ENCODE results near the gene CBX1. TPM values are rescaled to one million over a fixed set of nuclear protein-coding genes. Genes with fewer than 3 reads are reported as not detected.

CBX1 gene
- total and polyA plus RNA-seq, 2 of the 13 experiments (the other 11 are each of a cell fraction or from before 2014, with no cell fraction given) = 17.8 to 108 TPM

DNA sequence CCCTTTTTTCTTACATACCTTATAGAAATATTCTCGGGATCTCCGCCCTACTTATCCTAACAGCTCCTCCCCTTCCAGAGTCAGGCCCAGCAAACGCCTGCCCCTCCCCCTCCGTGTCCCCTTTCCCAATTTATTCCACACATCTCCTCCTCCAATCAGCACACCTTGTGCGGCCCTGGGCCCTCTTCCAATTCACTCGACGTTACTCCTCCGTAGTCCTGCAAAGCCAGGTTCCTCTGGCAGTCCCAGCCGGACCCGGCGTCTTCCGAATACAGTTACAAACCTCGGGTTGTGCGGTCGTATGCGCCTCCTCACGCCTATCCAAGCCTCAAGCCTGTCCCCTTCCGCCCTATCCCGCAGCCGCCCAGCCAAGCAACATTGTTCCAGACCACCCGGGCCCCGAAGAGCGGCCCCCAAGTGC is 677 bp downstream of the CBX1 start (continued):
- TF ChIP-seq, protein P1, sequence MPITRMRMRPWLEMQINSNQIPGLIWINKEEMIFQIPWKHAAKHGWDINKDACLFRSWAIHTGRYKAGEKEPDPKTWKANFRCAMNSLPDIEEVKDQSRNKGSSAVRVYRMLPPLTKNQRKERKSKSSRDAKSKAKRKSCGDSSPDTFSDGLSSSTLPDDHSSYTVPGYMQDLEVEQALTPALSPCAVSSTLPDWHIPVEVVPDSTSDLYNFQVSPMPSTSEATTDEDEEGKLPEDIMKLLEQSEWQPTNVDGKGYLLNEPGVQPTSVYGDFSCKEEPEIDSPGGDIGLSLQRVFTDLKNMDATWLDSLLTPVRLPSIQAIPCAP (CRISPR knock-in tag; IDR thresholded peaks at IDR 0.05; ENCODE audit: low read depth) = no peak
- TF ChIP-seq, protein P2, sequence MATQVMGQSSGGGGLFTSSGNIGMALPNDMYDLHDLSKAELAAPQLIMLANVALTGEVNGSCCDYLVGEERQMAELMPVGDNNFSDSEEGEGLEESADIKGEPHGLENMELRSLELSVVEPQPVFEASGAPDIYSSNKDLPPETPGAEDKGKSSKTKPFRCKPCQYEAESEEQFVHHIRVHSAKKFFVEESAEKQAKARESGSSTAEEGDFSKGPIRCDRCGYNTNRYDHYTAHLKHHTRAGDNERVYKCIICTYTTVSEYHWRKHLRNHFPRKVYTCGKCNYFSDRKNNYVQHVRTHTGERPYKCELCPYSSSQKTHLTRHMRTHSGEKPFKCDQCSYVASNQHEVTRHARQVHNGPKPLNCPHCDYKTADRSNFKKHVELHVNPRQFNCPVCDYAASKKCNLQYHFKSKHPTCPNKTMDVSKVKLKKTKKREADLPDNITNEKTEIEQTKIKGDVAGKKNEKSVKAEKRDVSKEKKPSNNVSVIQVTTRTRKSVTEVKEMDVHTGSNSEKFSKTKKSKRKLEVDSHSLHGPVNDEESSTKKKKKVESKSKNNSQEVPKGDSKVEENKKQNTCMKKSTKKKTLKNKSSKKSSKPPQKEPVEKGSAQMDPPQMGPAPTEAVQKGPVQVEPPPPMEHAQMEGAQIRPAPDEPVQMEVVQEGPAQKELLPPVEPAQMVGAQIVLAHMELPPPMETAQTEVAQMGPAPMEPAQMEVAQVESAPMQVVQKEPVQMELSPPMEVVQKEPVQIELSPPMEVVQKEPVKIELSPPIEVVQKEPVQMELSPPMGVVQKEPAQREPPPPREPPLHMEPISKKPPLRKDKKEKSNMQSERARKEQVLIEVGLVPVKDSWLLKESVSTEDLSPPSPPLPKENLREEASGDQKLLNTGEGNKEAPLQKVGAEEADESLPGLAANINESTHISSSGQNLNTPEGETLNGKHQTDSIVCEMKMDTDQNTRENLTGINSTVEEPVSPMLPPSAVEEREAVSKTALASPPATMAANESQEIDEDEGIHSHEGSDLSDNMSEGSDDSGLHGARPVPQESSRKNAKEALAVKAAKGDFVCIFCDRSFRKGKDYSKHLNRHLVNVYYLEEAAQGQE (IDR thresholded peaks at IDR 0.05; ENCODE audit: borderline replicate concordance in 1 of 2, low read depth in 1 of 2, low read length in 2 of 2) = no peak
- TF ChIP-seq PAX8 (CRISPR knock-in tag; IDR thresholded peaks at IDR 0.05; ENCODE audit: borderline replicate concordance) = no peak
- TF ChIP-seq HNF1A (IDR thresholded peaks at IDR 0.05; ENCODE audit: low read depth) = no peak
- TF ChIP-seq HNF1A (CRISPR knock-in tag; IDR thresholded peaks at IDR 0.05; ENCODE audit: borderline replicate concordance) = no peak
- TF ChIP-seq HMG20B (CRISPR knock-in tag; conservative IDR thresholded peaks at IDR 0.05) = 0 out of 2 replicates have a peak, but pooled peaks have one; percentile 16
- no peak for TF ChIP-seq KAT7 (CRISPR knock-in tag; IDR thresholded peaks at IDR 0.05; ENCODE audit: borderline replicate concordance)
- TF ChIP-seq MAFF (IDR thresholded peaks at IDR 0.05; ENCODE audit: low read depth, low read length) = no peak
- no peak for TF ChIP-seq DBP (CRISPR knock-in tag; IDR thresholded peaks at IDR 0.05; ENCODE audit: not compliant biosample characterization)
- peak; percentile 4 for TF ChIP-seq U2AF1 (optimal IDR thresholded peaks at IDR 0.05; ENCODE audit: low read depth, low read length)
